H1 (cell line): ENCODE data around the gene CNOT9. TPM values are rescaled to one million over a fixed set of nuclear protein-coding genes. Genes with fewer than 3 reads are reported as not detected.

Source experiments
- CTCF ChIA-PET: fragments of 300-600 bp; sonication (Branson Sonifier 250); formaldehyde crosslinking; loops from one replicate; lab custom pipeline; 2021; ENCODE audit not compliant: partially characterized antibody; lab: Charles Lee
- POLR2A ChIA-PET: fragments of 300-600 bp; sonication (Branson Sonifier 250); formaldehyde crosslinking; loops from one replicate; lab custom pipeline; 2021; ENCODE audit warnings: inconsistent platforms; ENCODE audit not compliant: partially characterized antibody; lab: Charles Lee
- DNase-seq, 2 experiments: peaks; one replicate each; pipeline versions ENCODE4 v3.0.0 to v3.0.0-alpha.2; 2010 to 2022; ENCODE audit warnings: low spot score in 2 of 2, low read depth in 1 of 2, mixed read lengths in 1 of 2
- FAIRE-seq: peaks from 2 replicates; lab custom pipeline; 2011; peaks lifted over from hg19 to GRCh38; lab: Jason Lieb, UNC
- H2AFZ ChIP-seq: 2 replicates; pipeline ENCODE4 v1.8.1; 2012; ENCODE audit warnings: low read length, inconsistent platforms
- H2AK5ac ChIP-seq: 2 replicates; pipeline ENCODE4 v1.6.1; 2013; ENCODE audit warnings: low read depth, low read length
- H2BK120ac ChIP-seq: replicated peaks from 2 replicates; pipeline ENCODE3; 2013; ENCODE audit warnings: low read depth, low read length, inconsistent platforms
- H2BK12ac ChIP-seq: 2 replicates; pipeline ENCODE4 v1.6.1; 2013; ENCODE audit warnings: low read depth, low read length
- H2BK15ac ChIP-seq: 2 replicates; pipeline ENCODE4 v1.6.1; 2013; ENCODE audit warnings: low read length
- H2BK20ac ChIP-seq: 2 replicates; pipeline ENCODE4 v1.6.1; 2013; ENCODE audit warnings: low read length
- H2BK5ac ChIP-seq: 2 replicates; pipeline ENCODE4 v1.6.1; 2013; ENCODE audit warnings: low read depth, low read length
- H3K14ac ChIP-seq: 2 replicates; pipeline ENCODE4 v1.6.1; 2013; ENCODE audit warnings: inconsistent platforms; ENCODE audit not compliant: insufficient read length
- H3K18ac ChIP-seq: 2 replicates; pipeline ENCODE4 v1.6.1; 2013; ENCODE audit warnings: low read length; ENCODE audit errors: extremely low read depth
- H3K23ac ChIP-seq: 2 replicates; pipeline ENCODE4 v1.6.1; 2013; ENCODE audit warnings: inconsistent platforms; ENCODE audit not compliant: insufficient read length
- H3K23me2 ChIP-seq: 2 replicates; pipeline ENCODE4 v1.6.1; 2013; ENCODE audit warnings: low read depth, low read length
- H3K27ac ChIP-seq: 2 replicates; pipeline ENCODE4 v1.6.1; 2011; ENCODE audit warnings: low read depth, low read length, inconsistent platforms
- H3K27me3 ChIP-seq, 4 experiments: replicated peaks in 1 of 4; 1 replicate in 1 of 4; 2 replicates in 3 of 4; pipeline versions ENCODE4 v1.6.1 to v1.8.1; 2011 to 2013; ENCODE audit warnings: low read length in 3 of 4, mild to moderate bottlenecking in 3 of 4, inconsistent platforms in 2 of 4, mixed read lengths in 2 of 4, moderate library complexity in 1 of 4; ENCODE audit not compliant: control insufficient read depth in 3 of 4, insufficient read depth in 3 of 4; ENCODE audit errors: extremely low read depth in 1 of 4
- H3K36me3 ChIP-seq, 4 experiments: 2 replicates each; pipeline versions ENCODE4 v1.6.1 to v1.8.1; 2011 to 2013; ENCODE audit warnings: mild to moderate bottlenecking in 4 of 4, low read length in 3 of 4, moderate library complexity in 2 of 4, control low read depth in 1 of 4, inconsistent platforms in 1 of 4; ENCODE audit not compliant: insufficient read depth in 4 of 4, control insufficient read depth in 2 of 4
- H3K4ac ChIP-seq: replicated peaks from 2 replicates; pipeline ENCODE3; 2013; ENCODE audit warnings: low read length, low read depth, mixed read lengths, inconsistent platforms; ENCODE audit not compliant: insufficient read length
- H3K4me1 ChIP-seq, 4 experiments: replicated peaks in 1 of 4; 1 replicate in 1 of 4; 2 replicates in 3 of 4; pipeline versions ENCODE4 v1.6.1 to v1.8.1; 2011 to 2013; ENCODE audit warnings: low read length in 3 of 4, inconsistent platforms in 2 of 4, mixed read lengths in 1 of 4; ENCODE audit not compliant: insufficient read depth in 4 of 4, control insufficient read depth in 3 of 4
- H3K4me2 ChIP-seq, 2 experiments: 2 replicates each; pipeline versions ENCODE4 v1.6.1 to v1.8.1; 2011 to 2013; ENCODE audit warnings: low read depth in 2 of 2, low read length in 2 of 2, control low read depth in 1 of 2, inconsistent platforms in 1 of 2, mild to moderate bottlenecking in 1 of 2; ENCODE audit not compliant: insufficient read depth in 1 of 2
- H3K4me3 ChIP-seq, 4 experiments: fragments of 200-600, 300-600 bp in 1 of 4; sonication (generic), shearing (Covaris generic), sonication (Bioruptor Twin) in 1 of 4; 2 replicates each; pipeline versions ENCODE4 v1.5.1 to v1.8.1; 2011 to 2016; ENCODE audit warnings: low read length in 4 of 4, low read depth in 3 of 4, control low read depth in 2 of 4, inconsistent platforms in 2 of 4, mild to moderate bottlenecking in 2 of 4, mixed read lengths in 1 of 4, moderate library complexity in 1 of 4; ENCODE audit not compliant: insufficient read depth in 2 of 4; ENCODE audit errors: extremely low read depth in 1 of 4
- H3K56ac ChIP-seq: replicated peaks from 2 replicates; pipeline ENCODE3; 2013; ENCODE audit warnings: low read depth, mild to moderate bottlenecking, mixed read lengths, low read length, inconsistent platforms; ENCODE audit not compliant: insufficient read length
- H3K79me1 ChIP-seq: 2 replicates; pipeline ENCODE4 v1.6.1; 2013; ENCODE audit warnings: low read depth, low read length, control low read depth
- H3K79me2 ChIP-seq, 2 experiments: 2 replicates each; pipeline versions ENCODE4 v1.6.1 to v1.8.1; 2012 to 2013; ENCODE audit warnings: low read length in 2 of 2, mild to moderate bottlenecking in 2 of 2, inconsistent platforms in 1 of 2; ENCODE audit not compliant: insufficient read depth in 2 of 2, control insufficient read depth in 1 of 2
- H3K9ac ChIP-seq, 4 experiments: replicated peaks in 1 of 4; 1 replicate in 1 of 4; 2 replicates in 3 of 4; pipeline versions ENCODE4 v1.6.1 to v1.8.1; 2011 to 2013; ENCODE audit warnings: low read depth in 3 of 4, low read length in 3 of 4, control low read depth in 2 of 4, mild to moderate bottlenecking in 2 of 4, moderate library complexity in 2 of 4, inconsistent platforms in 1 of 4; ENCODE audit errors: extremely low read depth in 1 of 4
- H3K9me3 ChIP-seq, 2 experiments: 2 replicates each; pipeline versions ENCODE4 v1.6.1 to v1.8.1; 2012 to 2013; ENCODE audit warnings: mild to moderate bottlenecking in 2 of 2, moderate library complexity in 2 of 2, control low read depth in 1 of 2, inconsistent platforms in 1 of 2, low read depth in 1 of 2, low read length in 1 of 2, mixed read lengths in 1 of 2; ENCODE audit not compliant: insufficient read depth in 2 of 2
- H4K20me1 ChIP-seq, 2 experiments: replicated peaks in 1 of 2; 2 replicates each; pipeline versions ENCODE3 to v1.8.1; 2011 to 2013; ENCODE audit warnings: inconsistent platforms in 2 of 2, low read length in 2 of 2, mild to moderate bottlenecking in 1 of 2; ENCODE audit not compliant: insufficient read depth in 2 of 2, control insufficient read depth in 1 of 2
- H4K5ac ChIP-seq: 2 replicates; pipeline ENCODE4 v1.6.1; 2013; ENCODE audit warnings: low read length, low read depth, mixed read lengths, inconsistent platforms; ENCODE audit not compliant: insufficient read length
- H4K8ac ChIP-seq: 2 replicates; pipeline ENCODE4 v1.8.0; 2013; ENCODE audit warnings: mild to moderate bottlenecking, moderate library complexity, low read length, inconsistent platforms; ENCODE audit not compliant: insufficient read depth; ENCODE audit errors: extremely low read depth
- H4K91ac ChIP-seq: replicated peaks from 2 replicates; pipeline ENCODE3; 2013; ENCODE audit warnings: low read length, mixed read lengths, inconsistent platforms; ENCODE audit not compliant: insufficient read length
- BACH1 ChIP-seq: IDR thresholded peaks from 2 replicates; pipeline ENCODE4 v1.6.1; 2012; ENCODE audit warnings: low read length, improper control_type of control experiment
- CBX5 ChIP-seq: fragments of 300-800, 300-1000 bp; sonication (generic); IDR thresholded peaks from 2 replicates; pipeline ENCODE4 v1.7.1; 2016; ENCODE audit warnings: antibody characterized with exemption, low read length, low read depth
- CEBPB ChIP-seq: IDR thresholded peaks from 2 replicates; pipeline ENCODE4 v1.6.1; 2012; ENCODE audit warnings: low read depth, low read length
- CREB1 ChIP-seq: IDR thresholded peaks from 2 replicates; pipeline ENCODE4 v1.6.1; 2012; ENCODE audit warnings: inconsistent platforms
- CTBP2 ChIP-seq: IDR thresholded peaks from 2 replicates; pipeline ENCODE4 v1.7.0; 2011; ENCODE audit warnings: borderline replicate concordance, mild to moderate bottlenecking, moderate library complexity, mixed read lengths, low read length; ENCODE audit not compliant: insufficient read depth, insufficient read length
- EGR1 ChIP-seq: IDR thresholded peaks from 2 replicates; pipeline ENCODE4 v1.6.1; 2011; ENCODE audit warnings: low read depth, low read length, borderline replicate concordance
- HDAC2 ChIP-seq, 2 experiments: fragments of 300-600 bp in 1 of 2; sonication (generic) in 1 of 2; IDR thresholded peaks; 2 replicates each; pipeline ENCODE4 v1.6.1; 2011 to 2012; ENCODE audit warnings: low read depth in 2 of 2, low read length in 2 of 2, mild to moderate bottlenecking in 2 of 2, moderate library complexity in 2 of 2, borderline replicate concordance in 1 of 2, inconsistent platforms in 1 of 2
- JUN ChIP-seq: IDR thresholded peaks from 2 replicates; pipeline ENCODE4 v1.6.1; 2011; ENCODE audit warnings: low read depth, mild to moderate bottlenecking, improper control_type of control experiment, low read length
- POLR2A ChIP-seq, 2 experiments: IDR thresholded peaks; 1 replicate in 1 of 2; 2 replicates in 1 of 2; pipeline ENCODE4 v1.6.1; 2011; ENCODE audit warnings: low read depth in 2 of 2, low read length in 2 of 2, mild to moderate bottlenecking in 2 of 2; ENCODE audit errors: control extremely low read depth in 1 of 2
- POU5F1 ChIP-seq: IDR thresholded peaks from 2 replicates; pipeline ENCODE4 v1.6.1; 2011; ENCODE audit warnings: low read depth, mild to moderate bottlenecking, low read length, moderate library complexity
- RAD21 ChIP-seq, 2 experiments: IDR thresholded peaks in 1 of 2; conservative IDR thresholded peaks in 1 of 2; 2 replicates each; pipeline ENCODE4 v1.6.1; 2011; ENCODE audit warnings: low read depth in 2 of 2, low read length in 2 of 2, improper control_type of control experiment in 1 of 2, inconsistent platforms in 1 of 2, mild to moderate bottlenecking in 1 of 2, moderate library complexity in 1 of 2
- SIN3A ChIP-seq, 2 experiments: IDR thresholded peaks in 1 of 2; conservative IDR thresholded peaks in 1 of 2; 2 replicates each; pipeline ENCODE4 v1.6.1; 2011 to 2012; ENCODE audit warnings: low read length in 2 of 2, improper control_type of control experiment in 1 of 2, low read depth in 1 of 2, mild to moderate bottlenecking in 1 of 2
- SP2 ChIP-seq: IDR thresholded peaks from 2 replicates; pipeline ENCODE4 v1.6.1; 2012; ENCODE audit warnings: mild to moderate bottlenecking, low read length, inconsistent platforms
- SP4 ChIP-seq: IDR thresholded peaks from 2 replicates; pipeline ENCODE4 v1.6.1; 2012; ENCODE audit warnings: low read length, inconsistent platforms
- TBP ChIP-seq: IDR thresholded peaks from 2 replicates; pipeline ENCODE4 v1.6.1; 2011; ENCODE audit warnings: low read depth, low read length, improper control_type of control experiment
- WGBS, 2 experiments: shearing (Covaris generic) in 1 of 2; methylation state at CpG; one replicate each; pipeline versions ENCODE4 v1.1.6 to v1.1.7; 2013 to 2015; ENCODE audit warnings: low lambda C conversion rate in 2 of 2, mixed read lengths in 2 of 2, inconsistent platforms in 1 of 2, low coverage in 1 of 2, missing lambda C conversion rate in 1 of 2; ENCODE audit not compliant: insufficient replicate concordance in 2 of 2, insufficient coverage in 1 of 2, insufficient read length in 1 of 2; ENCODE audit errors: extremely low coverage in 1 of 2, missing lambda C conversion rate in 1 of 2; 5-methylcytosine and 5-hydroxymethylcytosine counted together
- polyA plus RNA-seq, 7 experiments: library from polyadenylated mRNA; depleted of rRNA in 3 of 7; stranded (reverse) in 5 of 7; unstranded in 2 of 7; fragments of >200 nt in 5 of 7; fragments of 200-250 nt in 2 of 7; gene quantifications; 1 replicate in 5 of 7; 2 replicates in 1 of 7; 4 replicates in 1 of 7; pipeline versions ENCODE4 v1.2.1 to v1.2.3, GENCODE V29; 2011 to 2013; ENCODE audit warnings: missing spikeins in 2 of 7, mixed read lengths in 2 of 7
- total RNA-seq: library from RNA; stranded (reverse); fragmentation: NEBNext Ultra II Directional; extraction: Animal tissue kit (Norgen Biotek cat#: 25700); gene quantifications from 2 replicates; pipeline ENCODE4 v1.2.1, GENCODE V29; 2021

Gene CNOT9
- total and polyA plus RNA-seq, 2 of the 8 experiments (the other 6 are each of a cell fraction or from before 2014, with no cell fraction given), result 79.3 to 81.2 TPM

GRCh38 chr2:218564056-218564455 lies 4.6 kb upstream of the CNOT9 start:
- H4K5ac ChIP-seq, result no peak overlapping the region
- H3K4ac ChIP-seq, result no peak overlapping the region
- no peak overlapping the region for H4K91ac ChIP-seq
- H3K4me3 ChIP-seq, result no peak overlapping the region
- DNase-seq (no peak), FAIRE-seq (no peak)
- H2BK120ac ChIP-seq, result no peak overlapping the region
- H3K23ac ChIP-seq, result no peak overlapping the region
- H3K36me3 ChIP-seq, result peaks cover 4 to 48% (median 18%) of the 10 kb centered on the region in 4 experiments; a peak in 7 of 8 replicates
- H3K79me2 ChIP-seq, result peaks cover 12 to 60% of the 10 kb centered on the region in 2 experiments
- H3K9me3 ChIP-seq, result no peaks in the 10 kb centered on the region
- peaks cover 0 to 4% (median 1%) of the 10 kb centered on the region in 4 experiments; a peak in 4 of 7 replicates for H3K4me1 ChIP-seq
- peak overlapping the region; percentile 46 for H3K56ac ChIP-seq
- H3K18ac ChIP-seq, result no peak overlapping the region
- peaks cover 3 to 8% of the 10 kb centered on the region in 2 experiments for H4K20me1 ChIP-seq
- H3K4me2 ChIP-seq, result no peak overlapping the region
- no peak overlapping the region for H2BK12ac ChIP-seq
- POLR2A ChIA-PET, result interaction anchor here (0.7 to 2.3 kb wide), 6 partner anchors 8 to 387 kb away, joined by 3 to 7 read pairs (median 5); no protein-coding TSS in a partner anchor
- H3K27me3 ChIP-seq, result no peaks in the 10 kb centered on the region
- H2BK20ac ChIP-seq, result no peak overlapping the region
- no peak overlapping the region for H2BK5ac ChIP-seq
- no peak overlapping the region for H3K14ac ChIP-seq
- H2BK15ac ChIP-seq, result no peak overlapping the region
- H4K8ac ChIP-seq, result no peak overlapping the region
- no peak overlapping the region for H3K9ac ChIP-seq
- TF ChIP-seq TBP (no peak), SIN3A (conservative IDR thresholded peaks at IDR 0.05 in 1 of 2, IDR thresholded peaks at IDR 0.05 in 1 of 2; ENCODE audit: low read depth in 1 of 2, low read length in 2 of 2) (no peak), POLR2A (IDR thresholded peaks at IDR 0.05; ENCODE audit: control extremely low read depth in 1 of 2, low read depth in 2 of 2, low read length in 2 of 2) (no peak), POU5F1 (no peak), CBX5 (no peak), HDAC2 (IDR thresholded peaks at IDR 0.05; ENCODE audit: borderline replicate concordance in 1 of 2, low read depth in 2 of 2, low read length in 2 of 2) (no peak), EGR1 (no peak), CREB1 (no peak), BACH1 (no peak), SP4 (no peak), CEBPB (no peak), CTBP2 (no peak), SP2 (no peak), JUN (no peak), RAD21 (IDR thresholded peaks at IDR 0.05 in 1 of 2, conservative IDR thresholded peaks at IDR 0.05 in 1 of 2; ENCODE audit: low read depth in 2 of 2, low read length in 2 of 2) (no peak)
- H2AK5ac ChIP-seq, result no peak overlapping the region
- CTCF ChIA-PET, result interaction anchor here (0.8 to 1.0 kb wide), 5 partner anchors 22 to 303 kb away, joined by 3 to 4 read pairs (median 3); partner anchors contain the start of gene GPBAR1
- H3K23me2 ChIP-seq, result peaks cover 6% of the 10 kb centered on the region; the same call in 1 of the 2 replicates
- WGBS, 2 experiments, result 70% methylated on average over 1 of the region's 1 CpG; no CpG with 5 or more reads in 1 of the 2 experiments
- no peak overlapping the region for H2AFZ ChIP-seq
- peaks cover 8% of the 10 kb centered on the region for H3K79me1 ChIP-seq
- no peak overlapping the region for H3K27ac ChIP-seq
